NT2/D1 (cell line): Measurements from ENCODE around the gene YPEL5.

Source experiments
- DNase-seq: peaks from one replicate; pipeline ENCODE4 v3.0.0-alpha.2; 2011; ENCODE audit warnings: low read depth, low spot score
- H3K27me3 ChIP-seq: 2 replicates; pipeline ENCODE4 v1.6.0; 2011; ENCODE audit warnings: mild to moderate bottlenecking; ENCODE audit not compliant: insufficient read length, insufficient read depth
- H3K36me3 ChIP-seq: 2 replicates; pipeline ENCODE4 v1.6.1; 2011; ENCODE audit warnings: mild to moderate bottlenecking, low read length, mixed read lengths; ENCODE audit not compliant: insufficient read depth, insufficient read length
- H3K4me1 ChIP-seq: 2 replicates; pipeline ENCODE4 v1.5.1; 2011; ENCODE audit not compliant: insufficient read depth, insufficient read length
- H3K4me3 ChIP-seq: 2 replicates; pipeline ENCODE4 v1.5.1; 2011; ENCODE audit warnings: low read depth; ENCODE audit not compliant: insufficient read length
- H3K9ac ChIP-seq: 2 replicates; pipeline ENCODE4 v1.6.0; 2011; ENCODE audit warnings: low read depth; ENCODE audit not compliant: insufficient read length
- H3K9me3 ChIP-seq: 2 replicates; pipeline ENCODE4 v1.5.1; 2011; ENCODE audit warnings: mild to moderate bottlenecking, low read length; ENCODE audit not compliant: insufficient read depth
- SUZ12 ChIP-seq: IDR thresholded peaks from 2 replicates; pipeline ENCODE4 v1.6.1; 2011; ENCODE audit not compliant: insufficient read length, insufficient read depth; ENCODE audit errors: extremely low read depth
- YY1 ChIP-seq: IDR thresholded peaks from 2 replicates; pipeline ENCODE4 v1.6.1; 2011; ENCODE audit not compliant: insufficient read length, insufficient read depth
- ZNF274 ChIP-seq: IDR thresholded peaks from 2 replicates; pipeline ENCODE4 v1.6.1; 2011; ENCODE audit warnings: mild to moderate bottlenecking, low read depth, low read length

The YPEL5 gene

GRCh38 chr2:30193104-30193681, 46.4 kb downstream of the YPEL5 start:
- H3K4me3 ChIP-seq: no peak overlapping the region
- H3K4me1 ChIP-seq: no peaks in the 10 kb centered on the region
- no peak overlapping the region for H3K9ac ChIP-seq
- no peaks in the 10 kb centered on the region for H3K27me3 ChIP-seq
- H3K36me3 ChIP-seq: no peaks in the 10 kb centered on the region
- peaks cover 7% of the 10 kb centered on the region; the same call in 1 of the 2 replicates for H3K9me3 ChIP-seq
- TF ChIP-seq SUZ12: no peak
- no peak for TF ChIP-seq YY1
- TF ChIP-seq ZNF274: no peak
- DNase-seq: no peak

- DNase-seq: no peak
- H3K4me1 ChIP-seq: no peaks in the 10 kb centered on the region
- no peak overlapping the region for H3K4me3 ChIP-seq
- no peak overlapping the region for H3K9ac ChIP-seq
- H3K9me3 ChIP-seq: peaks cover 7% of the 10 kb centered on the region; the same call in 1 of the 2 replicates
- H3K36me3 ChIP-seq: no peaks in the 10 kb centered on the region
- H3K27me3 ChIP-seq: no peaks in the 10 kb centered on the region
- TF ChIP-seq ZNF274 (no peak), YY1 (no peak), SUZ12 (no peak)
Observed at GRCh38 chr2:30194421-30194820, 47.6 kb downstream of the YPEL5 start.

- no peak for DNase-seq
- no peak overlapping the region for H3K4me3 ChIP-seq
- no peaks in the 10 kb centered on the region for H3K4me1 ChIP-seq
- H3K9me3 ChIP-seq: peaks cover 2% of the 10 kb centered on the region; the same call in 1 of the 2 replicates
- TF ChIP-seq YY1 (no peak), ZNF274 (no peak), SUZ12 (no peak)
- no peak overlapping the region for H3K9ac ChIP-seq
- no peaks in the 10 kb centered on the region for H3K27me3 ChIP-seq
- H3K36me3 ChIP-seq: no peaks in the 10 kb centered on the region
Observed at GRCh38 chr2:30195016-30195415, 48.2 kb downstream of the YPEL5 start.

GRCh38 chr2:30197570-30198192, 50.9 kb downstream of the YPEL5 start:
- Histone ChIP-seq H3K27me3 (no peaks in the 10 kb centered on the region), H3K9me3 (no peaks in the 10 kb centered on the region), H3K4me3 (no peak overlapping the region), H3K9ac (no peak overlapping the region), H3K4me1 (no peaks in the 10 kb centered on the region), H3K36me3 (no peaks in the 10 kb centered on the region)
- no peak for TF ChIP-seq YY1
- no peak for TF ChIP-seq ZNF274
- no peak for TF ChIP-seq SUZ12
- no peak for DNase-seq

- Histone ChIP-seq H3K9ac (no peak overlapping the region), H3K27me3 (no peaks in the 10 kb centered on the region), H3K4me3 (no peak overlapping the region), H3K9me3 (no peaks in the 10 kb centered on the region), H3K4me1 (no peaks in the 10 kb centered on the region), H3K36me3 (no peaks in the 10 kb centered on the region)
- DNase-seq: no peak
- TF ChIP-seq ZNF274 (no peak), SUZ12 (no peak), YY1 (no peak)
Observed at GRCh38 chr2:30201990-30202389, 55.2 kb downstream of the YPEL5 start.

- no peak for TF ChIP-seq SUZ12
- no peak for TF ChIP-seq YY1
- TF ChIP-seq ZNF274: no peak
Observed at GRCh38 chr2:30203156-30203555, 56.3 kb downstream of the YPEL5 start.

GRCh38 chr2:30204281-30204680, 57.5 kb downstream of the YPEL5 start:
- H3K4me3 ChIP-seq: no peak overlapping the region
- H3K9ac ChIP-seq: no peak overlapping the region
- H3K4me1 ChIP-seq: peaks cover 3% of the 10 kb centered on the region
- no peaks in the 10 kb centered on the region for H3K27me3 ChIP-seq
- H3K9me3 ChIP-seq: no peaks in the 10 kb centered on the region
- no peaks in the 10 kb centered on the region for H3K36me3 ChIP-seq
- TF ChIP-seq ZNF274 (no peak), YY1 (no peak), SUZ12 (no peak)
- DNase-seq: no peak

More at GRCh38 chr2:30203156-30203555, 56.3 kb downstream of the YPEL5 start:
- H3K4me3 ChIP-seq: no peak overlapping the region
- DNase-seq: no peak
- H3K9me3 ChIP-seq: no peaks in the 10 kb centered on the region
- no peaks in the 10 kb centered on the region for H3K36me3 ChIP-seq
- no peak overlapping the region for H3K9ac ChIP-seq
- H3K4me1 ChIP-seq: no peaks in the 10 kb centered on the region
- no peaks in the 10 kb centered on the region for H3K27me3 ChIP-seq
